Glomerular visceral epithelial cell (primary cell): Measurements from ENCODE around the gene DNMT1.

Experiments
- DNase-seq: peaks from one replicate; pipeline ENCODE4 v3.0.0-alpha.2; 2016; ENCODE audit errors: extremely low spot score

The DNMT1 gene

DNA sequence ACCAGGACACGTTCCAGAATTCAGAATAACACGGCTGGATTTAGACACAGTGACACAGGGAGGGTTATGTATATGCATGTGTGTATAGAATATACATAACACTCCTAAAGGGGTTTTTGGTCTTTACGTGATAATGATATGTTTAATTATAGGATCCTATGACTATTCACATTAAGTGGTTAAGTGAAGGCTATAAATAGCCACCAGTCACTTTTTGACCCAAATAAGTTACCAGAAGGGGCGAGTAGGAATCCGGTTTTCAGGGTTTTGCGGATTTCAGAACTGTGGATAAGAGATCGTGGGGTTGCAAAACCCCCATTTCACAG lies 99.2 kb downstream of the DNMT1 start:
- no peak for DNase-seq

DNA sequence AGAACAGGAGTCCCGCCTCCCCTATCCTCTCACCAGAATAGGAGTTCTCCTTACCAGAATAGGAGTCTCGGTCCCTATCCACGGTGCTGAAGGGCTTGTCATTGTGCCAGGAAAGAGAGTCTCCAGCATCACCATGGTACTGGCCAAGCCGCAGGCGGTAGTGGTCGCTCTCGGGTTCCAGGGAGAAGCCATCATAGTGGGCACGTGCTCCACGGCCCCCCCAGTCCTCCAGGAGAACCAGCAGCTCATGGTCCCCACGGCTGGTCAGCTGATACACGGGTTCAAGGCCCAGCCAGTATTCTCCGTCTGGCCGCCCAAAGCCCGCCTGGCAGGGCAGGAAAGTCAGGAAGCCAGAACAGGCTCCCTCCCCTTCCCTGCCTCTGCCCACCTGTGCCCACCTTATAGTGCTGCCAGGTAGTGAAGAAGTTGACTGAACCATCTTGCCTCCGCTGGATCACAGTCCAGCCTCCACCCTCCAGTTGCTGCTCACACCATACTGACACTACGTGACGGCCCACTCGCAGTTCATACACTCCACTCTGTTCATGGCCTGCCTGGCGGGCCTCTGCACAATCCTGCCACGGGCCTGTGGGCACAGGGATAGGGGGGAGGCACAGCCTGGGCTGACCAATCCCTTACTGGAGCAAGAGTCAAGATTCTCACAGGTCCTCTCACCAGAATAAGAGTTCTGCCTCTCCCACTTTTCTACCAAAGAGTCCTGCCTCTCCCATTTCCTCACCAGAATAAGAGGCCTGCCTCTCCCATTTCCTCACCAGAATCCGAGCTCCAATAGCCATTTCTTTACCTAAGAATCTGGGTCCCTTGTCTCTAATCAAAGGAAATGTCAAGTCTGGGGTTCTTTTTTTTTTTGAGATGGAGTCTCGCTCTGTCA lies 101.2 kb downstream of the DNMT1 start:
- no peak for DNase-seq

DNA sequence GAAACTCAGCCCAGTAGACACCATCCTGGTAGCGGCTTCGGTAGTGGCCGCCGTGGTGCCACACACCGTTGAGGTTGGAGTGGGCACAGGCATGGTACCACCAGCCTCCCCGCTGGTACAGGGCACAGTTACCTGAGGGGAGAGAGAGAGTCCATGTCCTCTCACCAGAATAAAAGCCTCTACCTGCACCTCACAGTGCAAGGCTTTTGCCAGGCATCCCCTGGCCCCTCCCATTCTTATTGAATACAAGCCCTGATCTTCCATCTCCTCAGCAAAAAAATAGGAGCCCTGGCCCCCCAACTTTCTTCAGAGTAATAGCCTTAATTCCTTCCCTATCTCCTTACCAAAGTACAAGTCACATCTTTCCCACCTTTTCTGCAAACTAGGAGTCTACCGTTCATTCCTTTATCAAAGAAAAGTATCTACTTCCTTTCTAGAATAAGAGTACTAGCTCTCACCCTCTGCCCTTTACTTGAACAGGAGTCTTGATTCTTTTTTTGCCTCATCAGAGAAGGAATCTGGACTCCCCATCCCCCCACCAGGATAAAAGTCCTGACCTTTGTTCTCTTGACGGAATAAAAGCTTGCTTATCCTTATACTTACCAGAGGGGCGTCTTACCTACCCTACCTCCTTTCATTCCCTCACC lies 102.0 kb downstream of the DNMT1 start:
- DNase-seq = no peak

DNA sequence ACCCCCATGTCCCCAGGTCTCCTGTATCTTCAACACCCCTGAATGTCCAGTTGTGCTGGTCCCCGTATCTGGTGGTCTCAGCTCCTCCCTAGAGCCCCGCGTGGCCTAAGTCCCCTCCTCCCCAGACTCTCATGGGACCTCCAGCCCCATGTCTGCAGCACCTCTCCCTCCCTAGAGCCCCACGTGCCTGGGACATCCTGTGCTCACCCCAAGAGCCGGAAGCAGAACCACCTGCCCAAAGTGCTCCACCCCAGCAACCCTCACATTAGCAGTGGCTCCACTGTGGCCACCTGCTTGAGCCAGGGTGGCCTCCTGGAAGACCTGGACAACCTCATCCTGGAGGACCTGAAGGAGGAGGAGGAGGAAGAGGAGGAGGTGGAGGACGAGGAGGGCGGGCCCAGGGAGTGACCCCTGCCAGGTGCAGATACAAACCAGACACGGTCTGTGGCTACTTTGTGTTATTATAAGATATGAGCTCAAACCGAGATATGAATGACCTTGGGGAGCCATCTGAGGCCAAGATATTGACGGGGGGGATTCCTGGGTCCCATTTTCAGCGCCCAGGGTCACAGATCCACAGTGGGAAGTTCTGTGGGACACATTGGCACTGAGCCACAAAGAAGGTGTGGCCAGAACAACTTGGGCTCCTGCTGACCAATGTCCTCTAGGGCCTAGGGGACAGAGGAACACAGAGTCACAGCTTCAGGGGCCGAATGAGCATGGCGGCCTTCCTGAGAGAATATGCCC lies 102.7 kb downstream of the DNMT1 start:
- no peak for DNase-seq

DNA sequence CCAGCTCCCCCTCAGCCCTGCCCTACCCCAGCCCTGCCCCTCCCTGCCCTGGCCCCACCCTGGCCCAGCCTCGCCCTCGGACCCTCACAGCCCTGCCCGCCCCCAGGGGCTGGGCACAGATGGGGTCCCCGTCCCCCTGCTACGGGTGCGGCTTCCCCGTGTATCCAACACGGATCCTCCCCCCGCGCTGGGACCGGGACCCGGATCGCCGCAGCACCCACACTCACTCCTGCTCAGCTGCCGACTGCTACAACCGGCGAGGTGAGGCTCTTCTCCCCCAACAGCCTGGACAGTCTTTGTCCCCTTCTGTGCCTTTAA lies 103.4 kb downstream of the DNMT1 start:
- no peak for DNase-seq

DNA sequence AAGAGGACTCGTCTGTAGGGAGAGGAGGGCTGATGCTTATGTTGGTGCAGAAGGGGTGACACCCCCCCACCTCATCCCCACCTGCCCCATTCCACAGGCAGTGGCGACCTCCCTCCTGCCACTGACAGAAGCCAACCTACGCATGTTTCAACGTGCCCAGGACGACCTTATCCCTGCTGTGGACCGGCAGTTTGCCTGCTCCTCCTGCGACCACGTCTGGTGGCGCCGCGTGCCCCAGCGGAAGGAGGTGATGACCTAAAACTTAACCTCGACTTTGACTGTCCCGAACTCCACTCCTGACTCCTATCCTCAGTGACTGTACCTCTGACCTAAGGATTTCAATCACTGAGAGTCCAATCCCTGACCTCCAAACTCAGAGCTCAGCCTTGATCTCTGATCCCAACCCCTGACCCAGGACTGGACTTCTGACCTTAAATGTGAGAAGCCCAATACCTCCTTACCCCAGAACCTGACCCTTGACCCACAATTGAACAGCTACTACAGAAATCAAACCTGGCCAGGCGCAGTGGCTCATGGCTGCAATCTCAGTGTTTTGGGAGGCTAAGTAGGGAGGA lies 104.9 kb downstream of the DNMT1 start:
- DNase-seq = no peak

DNA sequence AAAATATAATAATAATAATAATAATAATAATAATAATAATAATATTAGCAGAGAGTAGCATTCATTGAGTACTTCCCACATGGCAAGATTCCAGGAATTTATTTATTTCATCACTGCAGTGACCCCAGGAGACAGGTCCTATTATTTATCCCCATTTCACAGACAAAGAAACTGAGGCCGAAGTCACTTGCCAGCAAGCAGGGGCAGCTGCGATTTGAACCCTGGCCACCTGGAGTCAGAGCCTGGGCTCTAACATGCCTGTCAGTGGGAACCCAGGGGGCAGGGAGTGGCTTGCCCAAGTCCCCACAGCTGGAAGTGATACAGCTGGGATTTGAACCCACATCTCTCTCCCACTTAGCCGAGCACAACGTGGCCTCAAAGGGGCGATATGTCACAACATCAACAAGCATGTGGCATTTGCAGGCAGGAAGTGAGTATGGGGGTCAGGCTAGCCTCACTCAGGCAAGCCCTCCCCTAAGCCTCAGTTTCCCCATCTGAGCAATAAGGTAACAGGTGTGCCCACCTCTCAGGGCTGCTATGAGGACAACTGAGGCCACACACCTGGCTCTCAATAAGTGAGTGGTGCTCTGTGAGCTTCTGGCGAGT lies 105.7 kb downstream of the DNMT1 start:
- no peak for DNase-seq

DNA sequence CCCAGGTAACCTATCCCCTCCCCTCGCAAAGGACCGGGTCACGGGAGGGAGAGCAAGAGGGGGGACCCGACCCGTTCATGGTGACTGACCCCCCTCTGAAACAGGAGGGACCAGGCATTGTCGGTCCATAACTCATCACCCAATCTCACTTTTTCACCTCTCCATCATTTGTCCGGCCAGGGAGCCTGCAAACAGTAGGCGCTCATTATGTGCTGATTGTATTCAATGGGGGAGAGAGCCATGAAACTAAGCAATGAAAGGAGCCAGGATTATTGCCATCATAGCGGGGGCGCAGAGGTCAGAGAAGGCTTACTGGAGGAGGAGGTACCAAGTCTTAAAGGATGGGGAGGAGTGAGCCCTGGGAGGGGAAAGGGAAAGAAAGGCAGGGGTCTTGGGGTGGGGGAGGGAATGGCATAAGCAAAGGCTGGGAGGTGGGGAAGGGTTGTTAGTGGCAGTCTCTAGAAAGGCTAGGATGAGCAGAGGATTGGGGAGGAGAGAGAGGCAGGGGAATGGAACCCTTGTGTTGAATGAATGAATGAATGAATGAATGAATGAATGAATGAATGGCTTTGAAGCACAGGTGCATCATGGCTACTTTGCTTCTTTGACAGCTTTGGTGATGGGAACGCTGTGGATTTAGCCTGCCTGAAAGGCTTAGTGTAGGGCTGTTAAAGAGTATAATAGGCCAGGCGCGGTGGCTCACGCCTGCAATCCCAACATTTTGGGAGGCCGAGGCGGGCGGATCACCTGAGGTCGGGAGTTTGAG lies 107.3 kb downstream of the DNMT1 start:
- no peak for DNase-seq

DNA sequence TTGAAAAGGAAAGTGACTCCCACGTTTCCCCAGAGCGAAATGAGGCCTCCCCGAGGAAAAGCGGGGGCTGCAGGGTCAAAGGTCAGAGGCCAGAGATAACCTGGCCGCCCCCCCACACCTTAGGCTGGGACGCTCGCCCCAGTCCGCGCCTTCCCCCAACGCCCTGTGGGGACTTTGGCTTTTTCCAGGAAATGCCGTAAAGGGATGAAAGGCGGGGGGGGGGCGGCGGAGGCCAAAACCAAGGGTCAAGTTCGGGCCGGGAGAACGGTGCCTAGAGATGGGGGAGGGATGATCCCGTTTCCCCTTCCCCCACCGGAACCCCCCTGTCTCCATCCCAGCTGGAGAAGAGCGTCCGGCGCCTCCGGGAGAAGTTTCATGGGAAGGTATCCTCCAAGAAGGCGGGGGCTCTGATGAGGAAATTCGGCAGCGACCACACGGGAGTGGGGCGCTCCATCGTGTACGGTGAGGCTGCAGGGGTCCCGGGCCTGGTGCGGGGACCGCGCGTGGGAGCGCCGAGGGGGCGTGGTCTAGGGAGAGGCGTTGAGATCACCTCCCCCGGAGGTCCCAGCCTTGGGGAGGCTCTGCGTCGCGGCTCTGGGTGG lies 108.1 kb downstream of the DNMT1 start:
- no peak for DNase-seq

DNA sequence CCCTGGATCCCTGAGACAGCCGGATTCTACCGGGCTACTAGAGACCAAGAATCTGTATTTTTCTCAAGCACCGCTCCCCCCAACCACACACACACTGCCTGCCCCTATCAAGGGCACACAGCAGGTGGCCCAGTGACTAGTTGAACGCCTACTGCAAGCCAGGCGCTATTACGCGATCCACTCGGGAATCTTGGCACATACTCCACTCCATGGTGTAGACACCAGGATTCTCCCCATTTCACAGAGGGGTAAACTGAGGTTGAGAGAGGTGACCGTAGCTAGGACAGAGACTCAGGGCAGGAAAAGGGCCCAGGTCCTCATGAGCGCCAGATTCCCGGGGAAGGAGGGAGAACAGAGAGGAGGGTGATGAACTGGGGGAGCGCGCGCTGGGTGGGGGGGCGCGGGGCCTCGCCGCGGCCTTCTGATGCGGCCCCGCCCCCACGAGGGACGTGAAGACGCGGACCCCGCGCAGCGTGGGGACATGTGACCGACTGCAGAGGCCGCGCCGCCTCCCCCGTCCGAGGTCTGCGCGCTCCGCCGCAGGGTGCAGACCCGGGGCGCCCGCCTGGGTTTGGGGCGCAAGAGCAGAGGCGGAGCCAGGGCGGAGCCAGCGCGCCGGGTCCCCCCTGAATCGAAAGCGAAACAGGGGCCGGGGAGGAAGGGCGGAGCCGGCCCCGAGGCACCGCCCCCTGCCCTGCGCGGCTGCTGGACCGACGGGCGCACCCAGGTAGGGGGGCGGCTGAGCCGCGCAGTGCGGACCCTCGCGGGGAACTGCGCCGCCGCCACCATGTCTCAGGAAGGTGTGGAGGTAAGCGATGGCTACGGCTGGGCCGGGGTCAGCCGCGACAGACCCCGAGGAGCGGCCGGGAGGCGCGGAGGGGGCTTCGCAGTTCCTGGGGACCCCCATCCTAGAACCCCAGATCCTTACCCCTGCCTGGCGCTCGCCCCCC lies 108.8 kb downstream of the DNMT1 start, which contains the start of gene SHFL:
SHFL (plus strand) TSS at position 677 of the 950 bp plus-strand sequence; CDS start at position 788, 111 bp downstream.
- DNase-seq = peak; percentile 66

DNA sequence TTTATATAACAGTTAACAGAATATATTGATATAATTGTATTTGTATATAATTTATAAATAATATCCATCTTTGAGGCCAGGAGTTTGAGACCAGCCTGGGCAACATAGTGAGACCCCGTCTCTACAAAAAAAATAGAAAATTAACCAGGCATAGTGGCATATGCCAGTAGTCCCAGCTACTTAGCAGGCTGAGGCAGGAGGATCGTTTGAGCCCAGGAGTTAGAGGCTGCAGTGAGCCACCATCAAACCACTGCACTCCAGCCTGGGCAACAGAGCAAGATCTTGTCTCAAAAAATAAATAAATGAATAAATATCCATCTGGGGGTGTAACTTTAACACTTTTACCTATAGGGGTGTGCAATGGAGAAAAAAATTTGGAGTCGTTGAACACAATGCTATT lies 110.0 kb downstream of the DNMT1 start:
- no peak for DNase-seq

DNA sequence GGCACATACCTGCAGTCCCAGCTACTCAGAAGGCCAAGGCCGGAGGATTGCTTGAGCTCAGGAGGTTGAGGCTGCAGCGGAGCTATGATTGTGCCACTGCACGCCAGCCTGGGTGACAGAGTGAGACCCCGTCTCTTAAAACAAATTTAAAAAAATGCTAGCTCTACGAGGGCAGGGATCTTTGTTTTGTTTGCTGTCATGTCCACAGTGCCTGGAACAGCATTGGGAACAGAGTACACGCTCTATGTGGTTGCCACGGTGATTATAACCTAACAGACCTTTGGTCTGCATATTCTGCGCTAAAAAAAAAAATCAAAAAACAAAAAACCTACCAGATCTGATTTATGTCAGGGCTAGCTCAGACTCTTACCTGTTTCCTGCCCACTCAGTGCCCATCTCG lies 110.8 kb downstream of the DNMT1 start:
- DNase-seq = no peak
